HuH-7 (cell line): ENCODE data around the gene NPEPL1.
"Not testable (repeated sequence)": the region's sequence is repeated elsewhere in the genome, so short reads cannot be mapped to it uniquely, and the experiment has no call there.

Experiments used
- DNase-seq: peaks from one replicate; pipeline ENCODE4 v3.0.0; 2011; ENCODE audit warnings: low spot score

Gene NPEPL1

DNA sequence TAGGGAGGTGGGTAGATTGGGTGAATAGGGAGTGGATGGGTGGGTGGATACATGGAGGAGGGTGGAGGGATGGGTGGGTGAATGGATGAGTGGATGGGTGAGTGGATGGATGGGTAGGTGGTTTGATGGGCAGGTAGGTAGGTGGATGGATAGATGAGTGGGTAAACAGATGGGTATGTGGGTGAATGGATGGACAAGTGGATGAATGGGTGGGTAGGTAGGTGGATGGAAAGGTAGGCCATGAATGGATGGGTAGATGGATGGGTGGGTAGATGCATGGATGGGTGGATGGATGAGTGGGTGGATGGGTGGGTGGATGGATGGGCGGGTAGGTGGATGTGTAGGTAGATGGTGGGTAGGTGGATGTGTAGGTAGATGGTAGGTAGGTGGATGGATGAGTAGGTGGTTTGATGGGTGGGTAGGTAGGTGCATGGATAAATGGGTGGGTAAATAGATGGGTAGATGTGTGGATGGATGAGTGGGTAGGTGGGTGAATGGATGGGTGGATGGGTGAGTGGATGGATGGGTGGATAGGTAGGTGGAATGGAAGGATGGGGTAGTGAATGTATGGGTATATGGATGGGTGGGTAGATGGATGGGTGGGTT lies 51.4 kb downstream of the NPEPL1 start:
- no peak for DNase-seq

- no peak for DNase-seq
Measured at GRCh38 chr20:58744836-58745235, 52.2 kb downstream of the NPEPL1 start.

GRCh38 chr20:58745391-58745790 lies 52.8 kb downstream of the NPEPL1 start:
- no peak for DNase-seq

GRCh38 chr20:58746620-58747019 lies 54.0 kb downstream of the NPEPL1 start:
- DNase-seq: no peak

DNA sequence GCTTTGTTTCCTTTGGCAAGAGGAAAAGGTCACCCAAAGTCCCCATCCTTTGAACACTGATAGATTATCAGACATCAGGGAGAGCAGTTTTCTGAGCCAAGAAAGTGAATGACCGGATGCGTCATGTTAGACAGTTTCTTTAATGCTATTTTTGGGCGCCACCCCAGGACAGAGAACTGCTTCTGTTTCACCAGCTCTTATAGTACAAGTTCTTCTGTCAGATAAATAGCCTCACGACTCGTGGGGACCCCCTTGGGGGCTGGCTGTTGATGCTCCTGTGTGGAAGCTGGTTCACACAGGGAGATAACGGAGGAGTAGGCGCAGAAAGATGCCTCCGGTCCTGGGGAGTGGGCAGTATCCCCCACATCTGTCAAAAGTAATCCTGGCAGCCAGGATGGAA lies 54.6 kb downstream of the NPEPL1 start:
- no peak for DNase-seq

GRCh38 chr20:58748618-58749017 lies 56.0 kb downstream of the NPEPL1 start:
- no peak for DNase-seq

DNA sequence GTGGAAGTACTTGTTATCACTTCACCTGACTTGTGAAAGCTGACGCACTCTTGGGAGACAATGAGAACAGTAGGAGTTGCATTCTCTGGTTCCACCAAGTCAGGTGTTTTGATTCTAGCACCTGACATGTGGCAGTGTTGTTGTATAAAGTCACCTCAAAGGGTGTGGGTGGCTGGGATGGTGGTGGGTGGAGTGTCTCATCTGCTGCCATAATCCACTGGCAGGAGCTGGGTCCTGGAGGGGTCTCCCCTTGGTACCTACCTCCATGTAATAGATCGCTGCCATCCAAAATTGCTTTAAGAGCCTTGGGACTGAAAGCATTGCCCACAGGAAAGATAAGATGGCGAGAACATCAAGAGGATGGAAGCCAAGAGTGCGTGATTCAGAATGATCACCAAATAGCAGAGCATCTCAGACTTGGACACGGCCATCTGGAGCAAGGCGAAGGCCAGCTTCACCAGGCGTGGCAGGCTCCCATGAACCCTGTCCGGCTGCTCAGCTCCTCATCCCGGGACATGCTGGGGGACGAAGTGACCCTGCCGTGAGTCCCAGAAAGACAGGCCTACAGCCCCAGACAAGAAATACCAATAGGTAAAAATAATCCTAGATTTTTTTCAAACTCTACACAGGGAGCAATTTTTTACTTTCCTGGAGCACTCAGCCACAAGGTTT lies 56.6 kb downstream of the NPEPL1 start:
- no peak for DNase-seq

DNA sequence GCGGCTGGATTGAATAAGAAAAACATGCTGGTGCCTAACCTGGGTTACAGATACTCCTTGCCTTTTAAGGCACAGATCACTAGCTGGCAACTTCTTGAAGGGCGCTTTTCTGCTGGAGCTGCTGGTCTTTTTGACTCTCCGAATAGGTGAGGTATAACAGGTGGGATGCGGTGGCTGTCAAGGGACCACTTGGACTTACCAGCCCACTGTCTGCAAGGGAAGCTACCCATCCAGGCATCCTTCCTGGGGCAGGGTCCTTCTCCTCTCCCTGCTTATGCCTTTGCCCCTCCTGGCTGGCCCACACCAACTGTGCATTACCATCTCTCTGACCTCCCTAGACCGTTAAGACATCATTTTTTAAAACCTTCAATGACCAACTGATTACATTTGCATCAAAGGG lies 57.4 kb downstream of the NPEPL1 start:
- no peak for DNase-seq

GRCh38 chr20:58750706-58751105 lies 58.1 kb downstream of the NPEPL1 start:
- DNase-seq: not testable (repeated sequence)

GRCh38 chr20:58751979-58752378 lies 59.4 kb downstream of the NPEPL1 start:
- DNase-seq: no peak

DNA sequence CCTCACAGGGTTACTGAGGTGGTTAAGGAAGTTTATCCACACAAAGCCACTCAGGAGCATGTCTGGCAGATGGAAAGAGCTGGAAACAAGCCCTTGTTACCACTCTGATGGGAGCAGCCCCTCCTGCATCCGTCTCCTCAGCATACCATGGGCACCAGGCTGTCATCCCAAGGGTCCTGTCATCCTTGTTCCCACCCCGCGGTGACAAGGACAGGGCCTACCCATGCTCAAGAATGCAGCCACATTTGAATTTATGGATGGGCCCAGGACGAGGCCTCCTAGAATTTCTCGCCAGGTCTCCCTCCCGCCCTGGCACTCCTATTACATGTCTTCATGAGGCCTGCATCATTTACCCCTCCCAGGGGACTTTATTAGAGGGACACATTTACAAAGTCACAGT lies 60.0 kb downstream of the NPEPL1 start:
- DNase-seq: no peak

DNA sequence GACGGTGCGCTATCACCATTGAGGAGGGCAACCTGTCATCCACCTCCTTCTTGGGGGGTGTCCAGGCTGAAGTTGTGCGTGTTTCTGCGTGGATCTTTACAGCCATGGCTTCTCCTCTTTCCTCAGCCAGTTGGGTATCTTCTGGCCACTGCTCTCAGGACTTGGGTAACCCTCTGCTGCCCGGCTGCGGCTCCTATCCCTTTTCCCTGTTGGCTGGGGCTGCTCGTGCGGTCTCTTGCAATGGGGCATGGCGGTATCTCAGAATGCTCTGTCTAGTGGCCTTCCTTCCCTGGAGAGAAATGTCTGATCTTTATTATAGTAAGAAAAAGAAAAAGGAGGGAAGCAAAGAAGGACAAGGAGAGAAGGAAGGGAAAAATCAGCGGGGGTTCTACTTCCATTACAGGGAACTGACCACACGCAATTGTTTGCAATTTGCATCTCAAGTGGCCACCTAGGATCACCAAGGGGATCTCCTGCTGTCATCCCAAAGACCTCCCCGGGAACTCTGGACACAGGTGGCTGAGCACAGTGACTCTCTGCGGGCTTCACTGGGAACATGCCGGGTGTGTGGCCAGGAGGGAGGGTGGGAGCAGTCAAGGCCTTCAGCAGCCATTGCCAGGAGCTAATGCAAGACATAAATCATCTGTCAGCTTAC lies 60.8 kb downstream of the NPEPL1 start:
- DNase-seq: no peak

DNA sequence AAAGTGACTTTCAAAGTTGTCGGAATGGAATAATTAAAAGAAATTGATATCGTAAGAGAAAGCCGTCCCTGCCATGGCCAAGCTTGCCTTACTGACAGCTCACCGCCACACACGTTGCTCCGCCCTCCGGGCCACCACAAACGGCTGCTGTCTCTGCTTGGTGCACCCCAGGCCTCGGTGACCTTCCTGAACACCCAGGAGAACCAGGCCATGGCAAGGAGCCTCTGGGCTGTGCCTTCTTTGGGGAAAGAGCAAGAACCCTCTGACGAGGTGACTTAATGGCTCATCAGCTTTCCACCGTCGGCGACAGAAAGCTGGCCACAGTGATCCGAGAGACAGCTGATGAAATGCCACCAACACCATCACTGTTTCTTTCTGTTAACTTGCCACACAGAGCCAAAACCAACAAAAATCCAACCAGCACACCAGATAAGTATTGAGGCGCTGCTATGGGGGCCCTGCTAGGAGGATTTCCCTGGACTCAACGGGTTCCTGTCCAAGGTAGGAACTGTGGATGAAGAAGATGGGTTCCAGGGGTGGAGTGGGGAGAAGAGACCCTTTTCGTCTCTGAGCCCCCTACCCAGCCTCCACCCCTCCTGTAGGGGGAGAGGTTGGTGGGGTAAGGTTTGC lies 61.4 kb downstream of the NPEPL1 start:
- DNase-seq: no peak

GRCh38 chr20:58754584-58754983 lies 62.0 kb downstream of the NPEPL1 start:
- no peak for DNase-seq

DNA sequence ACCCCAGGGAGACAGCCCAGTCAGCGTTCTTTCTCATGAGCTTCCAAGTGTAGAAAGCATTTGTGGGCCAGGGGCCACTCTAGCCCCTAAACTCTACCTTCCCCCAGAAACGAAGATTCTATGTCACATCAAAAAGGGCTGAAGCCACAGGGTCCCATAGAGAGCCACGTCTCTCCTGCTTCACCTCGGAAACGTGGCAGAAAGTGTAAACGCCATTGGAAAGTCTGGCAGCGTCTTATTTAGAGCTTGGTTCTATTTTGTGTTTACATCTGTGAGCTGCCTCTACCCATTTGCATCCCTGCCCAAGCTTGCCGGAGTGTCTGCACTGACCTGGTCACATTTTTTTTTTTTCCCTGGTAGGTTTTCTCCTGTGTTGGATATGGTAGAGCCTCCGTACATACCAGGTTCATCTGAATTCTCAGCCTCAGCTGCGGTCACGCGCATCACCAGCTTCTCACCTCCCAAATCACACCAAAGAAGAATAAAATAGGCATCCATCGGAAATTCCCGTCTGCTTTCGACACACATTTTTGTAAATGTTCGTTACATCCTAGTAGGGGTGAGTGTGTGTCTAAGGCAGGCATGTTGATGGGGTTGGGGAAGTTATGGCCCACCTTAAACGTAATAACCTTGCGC lies 62.6 kb downstream of the NPEPL1 start:
- no peak for DNase-seq

- no peak for DNase-seq
Measured at GRCh38 chr20:58755766-58756449, 63.3 kb downstream of the NPEPL1 start.

DNA sequence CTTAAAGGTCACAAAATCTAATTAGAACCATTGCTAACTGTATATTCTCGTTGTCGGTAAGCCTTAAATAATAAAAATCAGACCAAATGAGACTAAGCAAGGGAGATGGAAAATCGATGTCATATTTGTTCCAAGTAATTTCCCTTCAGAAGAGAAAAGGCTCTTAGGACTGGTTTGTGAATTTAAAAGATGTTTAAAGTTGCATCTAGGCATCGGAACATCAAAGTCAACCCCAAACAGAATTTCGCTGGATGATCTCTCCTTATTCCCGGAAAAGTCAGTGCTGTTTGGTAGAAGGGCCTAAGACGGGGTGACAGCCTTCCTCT lies 63.8 kb downstream of the NPEPL1 start:
- DNase-seq: no peak

GRCh38 chr20:58757647-58758046 lies 65.0 kb downstream of the NPEPL1 start:
- DNase-seq: not testable (repeated sequence)

DNA sequence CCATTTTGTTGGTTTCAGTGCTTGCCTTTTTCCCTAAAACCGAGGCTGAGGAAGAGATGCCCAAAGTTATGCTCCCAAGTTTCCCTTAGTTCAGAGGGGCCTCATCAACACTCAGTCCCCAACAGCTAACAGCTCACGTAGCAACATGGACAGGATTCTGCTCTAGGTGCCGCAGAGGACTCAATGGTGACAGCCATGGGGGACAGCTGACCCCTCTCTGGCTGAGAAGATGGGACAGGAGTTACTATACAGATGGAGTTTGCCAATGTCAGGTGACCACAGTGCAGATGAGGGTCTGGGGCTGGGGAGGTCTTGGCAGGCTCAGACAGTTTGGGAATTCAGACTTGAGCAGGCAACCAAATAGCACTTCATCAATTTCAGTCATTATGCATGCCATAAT lies 67.3 kb downstream of the NPEPL1 start:
- no peak for DNase-seq

- no peak for DNase-seq
Measured at GRCh38 chr20:58760856-58761255, 68.3 kb downstream of the NPEPL1 start.

- DNase-seq: no peak
Measured at GRCh38 chr20:58762120-58762519, 69.5 kb downstream of the NPEPL1 start.

DNA sequence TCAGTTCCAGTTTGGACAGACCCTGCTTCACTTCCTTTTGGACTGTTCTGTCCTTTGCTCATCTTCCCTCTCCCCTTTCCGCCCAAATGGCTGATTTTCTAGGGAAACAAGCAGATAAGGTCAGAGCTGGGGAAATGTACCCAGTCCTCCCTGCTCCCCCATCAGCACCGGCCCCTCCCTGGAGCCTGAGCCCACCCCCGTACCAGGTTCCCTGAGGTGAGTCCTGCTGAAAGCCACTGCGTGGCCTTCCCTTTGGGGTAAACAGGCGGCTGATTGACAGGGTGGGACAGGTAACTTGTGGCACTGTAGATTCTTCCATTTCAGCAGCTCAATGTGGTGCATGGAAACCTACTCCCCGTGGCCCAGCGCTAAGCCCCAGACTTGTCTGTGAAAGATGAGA lies 70.5 kb downstream of the NPEPL1 start:
- DNase-seq: no peak
